Central memory CD8-positive, alpha-beta T cell (primary cell): Measurements from ENCODE around the gene KRT82.
"Not testable (repeated sequence)": the region's sequence is repeated elsewhere in the genome, so short reads cannot be mapped to it uniquely, and the experiment has no call there.

ENCODE experiments used
- ATAC-seq: fragments of 150-1000 bp; cut with Tn5 transposase; replicated peaks from 2 replicates; pipeline ENCODE4 v1.10.0; 2022; ENCODE audit warnings: mild to moderate bottlenecking, moderate FRiP score, moderate number of reproducible peaks; ENCODE audit not compliant: poor library complexity, severe bottlenecking; ENCODE audit errors: extremely low read depth
- DNase-seq, 2 donors: peaks; one replicate each; pipeline ENCODE4 v3.0.0; 2021; ENCODE audit warnings: low spot score in 2 of 2
- H3K27ac Mint-ChIP-seq: one replicate; pipeline ENCODE4 v1.8.0; 2022; ENCODE audit warnings: low read depth, mild to moderate bottlenecking, moderate library complexity, mixed read lengths
- H3K27me3 Mint-ChIP-seq: one replicate; pipeline ENCODE4 v1.8.0; 2022; ENCODE audit warnings: mixed read lengths
- H3K36me3 Mint-ChIP-seq: one replicate; pipeline ENCODE4 v1.8.0; 2022; ENCODE audit warnings: mild to moderate bottlenecking, moderate library complexity, mixed read lengths; ENCODE audit not compliant: insufficient read depth
- H3K4me1 Mint-ChIP-seq: one replicate; pipeline ENCODE4 v1.8.0; 2022; ENCODE audit warnings: mixed read lengths
- H3K4me3 Mint-ChIP-seq: one replicate; pipeline ENCODE4 v1.8.0; 2022; ENCODE audit warnings: mild to moderate bottlenecking, moderate library complexity, mixed read lengths
- H3K9me3 Mint-ChIP-seq: one replicate; pipeline ENCODE4 v1.8.0; 2022; ENCODE audit warnings: mixed read lengths

The KRT82 gene

GRCh38 chr12:52405922-52406385 is at the start of gene KRT82:
Gene KRT82, minus strand, starts transcription at chr12:52406335. Its CDS starts 58 bp downstream, at chr12:52406277.
- no peaks in the 10 kb centered on the region for H3K9me3 Mint-ChIP-seq
- ATAC-seq = no peak
- H3K27ac Mint-ChIP-seq = no peak within 1 kb of the TSS
- H3K27me3 Mint-ChIP-seq = peaks cover 31% of the 10 kb centered on the region
- H3K4me1 Mint-ChIP-seq = peaks cover under 1% of the 10 kb centered on the region
- no peak for DNase-seq
- no peaks in the 10 kb centered on the region for H3K36me3 Mint-ChIP-seq
- H3K4me3 Mint-ChIP-seq = no peak within 1 kb of the TSS

- no peak overlapping the region for H3K27ac Mint-ChIP-seq
- H3K4me1 Mint-ChIP-seq = peaks cover 12% of the 10 kb centered on the region
- DNase-seq = no peak
Observed at GRCh38 chr12:52455821-52456220, 49.7 kb upstream of the KRT82 start.

GRCh38 chr12:52454411-52455201 is 48.5 kb upstream of the KRT82 start:
- Mint-ChIP-seq H3K9me3 (no peaks in the 10 kb centered on the region), H3K4me3 (no peak overlapping the region), H3K27me3 (peaks cover 11% of the 10 kb centered on the region), H3K36me3 (no peaks in the 10 kb centered on the region), H3K4me1 (peaks cover 12% of the 10 kb centered on the region), H3K27ac (no peak overlapping the region)
- ATAC-seq (no peak), DNase-seq (no peak)

More at GRCh38 chr12:52455821-52456220, 49.7 kb upstream of the KRT82 start:
- Mint-ChIP-seq H3K27me3 (peaks cover under 1% of the 10 kb centered on the region), H3K4me3 (no peak overlapping the region), H3K9me3 (no peaks in the 10 kb centered on the region), H3K36me3 (no peaks in the 10 kb centered on the region)
- no peak for ATAC-seq

GRCh38 chr12:52452101-52452500 is 46.0 kb upstream of the KRT82 start, which contains the start of gene KRT6B:
Gene KRT6B, minus strand, starts transcription at chr12:52452146. Its CDS starts 68 bp downstream, at chr12:52452078.
- Mint-ChIP-seq H3K9me3 (no peaks in the 10 kb centered on the region), H3K4me3 (no peak within 1 kb of the TSS), H3K27me3 (peaks cover 11% of the 10 kb centered on the region), H3K27ac (no peak within 1 kb of the TSS), H3K4me1 (peaks cover 18% of the 10 kb centered on the region), H3K36me3 (no peaks in the 10 kb centered on the region)
- no peak for ATAC-seq
- DNase-seq = no peak

- no peaks in the 10 kb centered on the region for H3K36me3 Mint-ChIP-seq
- peaks cover 13% of the 10 kb centered on the region for H3K4me1 Mint-ChIP-seq
- H3K27me3 Mint-ChIP-seq = peaks cover 29% of the 10 kb centered on the region
- H3K27ac Mint-ChIP-seq = no peak overlapping the region
- no peaks in the 10 kb centered on the region for H3K9me3 Mint-ChIP-seq
- DNase-seq (no peak), ATAC-seq (no peak)
- no peak overlapping the region for H3K4me3 Mint-ChIP-seq
Observed at GRCh38 chr12:52448228-52448627, 42.1 kb upstream of the KRT82 start.

- not testable (repeated sequence) for H3K27ac Mint-ChIP-seq, H3K4me3 Mint-ChIP-seq, H3K9me3 Mint-ChIP-seq, H3K36me3 Mint-ChIP-seq, ATAC-seq, DNase-seq
- Mint-ChIP-seq H3K4me1 (peaks cover 13% of the 10 kb centered on the region), H3K27me3 (peaks cover 39% of the 10 kb centered on the region)
Observed at GRCh38 chr12:52447196-52447595, 41.1 kb upstream of the KRT82 start.

GRCh38 chr12:52446367-52447045 is 40.4 kb upstream of the KRT82 start:
- peaks cover 46% of the 10 kb centered on the region for H3K27me3 Mint-ChIP-seq
- H3K4me3 Mint-ChIP-seq = no peak overlapping the region
- ATAC-seq = peak; percentile 36
- DNase-seq = no peak
- no peaks in the 10 kb centered on the region for H3K36me3 Mint-ChIP-seq
- H3K4me1 Mint-ChIP-seq = peaks cover 13% of the 10 kb centered on the region
- no peaks in the 10 kb centered on the region for H3K9me3 Mint-ChIP-seq
- no peak overlapping the region for H3K27ac Mint-ChIP-seq

- H3K9me3 Mint-ChIP-seq = no peaks in the 10 kb centered on the region
- ATAC-seq (no peak), DNase-seq (no peak)
- no peaks in the 10 kb centered on the region for H3K36me3 Mint-ChIP-seq
- peaks cover 52% of the 10 kb centered on the region for H3K27me3 Mint-ChIP-seq
- peaks cover 13% of the 10 kb centered on the region for H3K4me1 Mint-ChIP-seq
- H3K27ac Mint-ChIP-seq = no peak overlapping the region
- H3K4me3 Mint-ChIP-seq = no peak overlapping the region
Observed at GRCh38 chr12:52445876-52446275, 39.7 kb upstream of the KRT82 start.

- Mint-ChIP-seq H3K9me3 (no peaks in the 10 kb centered on the region), H3K27ac (no peak overlapping the region), H3K27me3 (peaks cover 51% of the 10 kb centered on the region), H3K4me1 (peaks cover 13% of the 10 kb centered on the region), H3K4me3 (no peak overlapping the region), H3K36me3 (no peaks in the 10 kb centered on the region)
- no peak for DNase-seq
- ATAC-seq = no peak
Observed at GRCh38 chr12:52444647-52445595, 38.8 kb upstream of the KRT82 start.

GRCh38 chr12:52443966-52444365 is 37.8 kb upstream of the KRT82 start:
- Mint-ChIP-seq H3K27me3 (peaks cover 55% of the 10 kb centered on the region), H3K27ac (no peak overlapping the region), H3K9me3 (no peaks in the 10 kb centered on the region), H3K36me3 (no peaks in the 10 kb centered on the region), H3K4me3 (no peak overlapping the region), H3K4me1 (peaks cover 13% of the 10 kb centered on the region)
- ATAC-seq (no peak), DNase-seq (no peak)

- Mint-ChIP-seq H3K27me3 (peaks cover 59% of the 10 kb centered on the region), H3K4me1 (peaks cover 7% of the 10 kb centered on the region), H3K36me3 (no peaks in the 10 kb centered on the region), H3K27ac (no peak overlapping the region), H3K9me3 (no peaks in the 10 kb centered on the region), H3K4me3 (no peak overlapping the region)
- DNase-seq (no peak), ATAC-seq (no peak)
Observed at GRCh38 chr12:52442600-52443061, 36.5 kb upstream of the KRT82 start.

GRCh38 chr12:52441320-52441911 is 35.3 kb upstream of the KRT82 start:
- peaks cover 4% of the 10 kb centered on the region for H3K4me1 Mint-ChIP-seq
- peaks cover 66% of the 10 kb centered on the region for H3K27me3 Mint-ChIP-seq
- H3K4me3 Mint-ChIP-seq = no peak overlapping the region
- DNase-seq (no peak), ATAC-seq (no peak)
- H3K36me3 Mint-ChIP-seq = no peaks in the 10 kb centered on the region
- H3K9me3 Mint-ChIP-seq = no peaks in the 10 kb centered on the region
- no peak overlapping the region for H3K27ac Mint-ChIP-seq
